Measurements from ENCODE around the gene PALMD. TPM values are rescaled to one million over a fixed set of nuclear protein-coding genes. Genes with fewer than 3 reads are reported as not detected.

PALMD gene
- total RNA-seq, 1 donor = 16.8 TPM

GRCh38 chr1:99662539-99663080, 16.7 kb downstream of the PALMD start:
- H3K4me3 ChIP-seq (ENCODE audit: low read depth, low read length) = no peak overlapping the region
- peak; percentile 97 for DNase-seq (ENCODE audit: low read depth)
- TF ChIP-seq CTCF (IDR thresholded peaks at IDR 0.05; ENCODE audit: insufficient read depth, low read depth, low read length) = no peak

- no peak for TF ChIP-seq CTCF (IDR thresholded peaks at IDR 0.05; ENCODE audit: insufficient read depth, low read depth, low read length)
- no peak overlapping the region for H3K4me3 ChIP-seq (ENCODE audit: low read depth, low read length)
- DNase-seq (ENCODE audit: low read depth) = no peak
These were observed 17.6 kb downstream of the PALMD start for GRCh38 chr1:99663501-99663900.

GRCh38 chr1:99665212-99665611, 19.3 kb downstream of the PALMD start:
- no peak for TF ChIP-seq CTCF (IDR thresholded peaks at IDR 0.05; ENCODE audit: insufficient read depth, low read depth, low read length)
- no peak for DNase-seq (ENCODE audit: low read depth)
- H3K4me3 ChIP-seq (ENCODE audit: low read depth, low read length) = no peak overlapping the region

GRCh38 chr1:99669376-99669775, 23.5 kb downstream of the PALMD start:
- no peak for DNase-seq (ENCODE audit: low read depth)
- no peak for TF ChIP-seq CTCF (IDR thresholded peaks at IDR 0.05; ENCODE audit: insufficient read depth, low read depth, low read length)
- no peak overlapping the region for H3K4me3 ChIP-seq (ENCODE audit: low read depth, low read length)

GRCh38 chr1:99669821-99670220, 23.9 kb downstream of the PALMD start:
- H3K4me3 ChIP-seq (ENCODE audit: low read depth, low read length) = no peak overlapping the region
- DNase-seq (ENCODE audit: low read depth) = no peak
- TF ChIP-seq CTCF (IDR thresholded peaks at IDR 0.05; ENCODE audit: insufficient read depth, low read depth, low read length) = no peak

- H3K4me3 ChIP-seq (ENCODE audit: low read depth, low read length) = no peak overlapping the region
- DNase-seq (ENCODE audit: low read depth) = no peak
- TF ChIP-seq CTCF (IDR thresholded peaks at IDR 0.05; ENCODE audit: insufficient read depth, low read depth, low read length) = no peak
These were observed 24.7 kb downstream of the PALMD start for GRCh38 chr1:99670583-99670982.

- TF ChIP-seq CTCF (IDR thresholded peaks at IDR 0.05; ENCODE audit: insufficient read depth, low read depth, low read length) = no peak
- no peak for DNase-seq (ENCODE audit: low read depth)
- no peak overlapping the region for H3K4me3 ChIP-seq (ENCODE audit: low read depth, low read length)
These were observed 26.1 kb downstream of the PALMD start for GRCh38 chr1:99672038-99672437.

Measured in fibroblast of villous mesenchyme (primary cell).